ENCODE measurements around the gene SLF2. TPM values are rescaled to one million over a fixed set of nuclear protein-coding genes. Genes with fewer than 3 reads are reported as not detected.
A peak's percentile ranks its signal among the peaks of the same experiment; 100 is the strongest.

The SLF2 gene
- total RNA-seq, 4 donors from 2014 or later, result 34.1 to 47.9 (median 40.4) TPM

DNA sequence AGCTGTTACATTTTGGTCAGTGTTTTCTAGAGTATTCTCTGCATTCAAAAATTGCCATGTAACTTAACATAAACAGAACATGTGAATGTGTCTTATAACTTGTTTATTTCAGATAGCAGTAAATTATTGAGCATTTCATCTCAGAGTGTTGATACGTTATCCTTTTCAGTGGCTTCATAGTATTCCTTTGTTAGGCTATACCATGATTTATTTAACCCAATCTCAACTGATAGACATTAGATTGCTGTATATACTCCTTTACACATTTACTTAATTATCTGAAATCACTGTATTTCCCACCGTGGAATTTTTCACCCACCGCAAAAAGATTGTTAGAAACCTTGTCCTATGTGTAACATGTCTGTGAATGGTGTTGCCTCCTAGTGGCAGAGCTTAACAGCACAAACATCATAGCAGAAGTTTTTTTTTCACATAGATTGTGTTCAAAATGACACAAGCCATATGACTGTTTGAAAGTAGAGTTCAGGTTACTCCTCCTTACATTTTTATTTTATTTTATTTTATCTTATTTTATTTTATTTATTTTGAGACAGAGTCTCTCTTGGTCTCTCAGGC, 21.4 kb downstream of the SLF2 start:
- H3K36me3 ChIP-seq, result peaks cover 58% of the 10 kb centered on the region in 2 donors
- intact Hi-C loops (cut with DNase I), result no loop called here
- TF ChIP-seq, protein P1, sequence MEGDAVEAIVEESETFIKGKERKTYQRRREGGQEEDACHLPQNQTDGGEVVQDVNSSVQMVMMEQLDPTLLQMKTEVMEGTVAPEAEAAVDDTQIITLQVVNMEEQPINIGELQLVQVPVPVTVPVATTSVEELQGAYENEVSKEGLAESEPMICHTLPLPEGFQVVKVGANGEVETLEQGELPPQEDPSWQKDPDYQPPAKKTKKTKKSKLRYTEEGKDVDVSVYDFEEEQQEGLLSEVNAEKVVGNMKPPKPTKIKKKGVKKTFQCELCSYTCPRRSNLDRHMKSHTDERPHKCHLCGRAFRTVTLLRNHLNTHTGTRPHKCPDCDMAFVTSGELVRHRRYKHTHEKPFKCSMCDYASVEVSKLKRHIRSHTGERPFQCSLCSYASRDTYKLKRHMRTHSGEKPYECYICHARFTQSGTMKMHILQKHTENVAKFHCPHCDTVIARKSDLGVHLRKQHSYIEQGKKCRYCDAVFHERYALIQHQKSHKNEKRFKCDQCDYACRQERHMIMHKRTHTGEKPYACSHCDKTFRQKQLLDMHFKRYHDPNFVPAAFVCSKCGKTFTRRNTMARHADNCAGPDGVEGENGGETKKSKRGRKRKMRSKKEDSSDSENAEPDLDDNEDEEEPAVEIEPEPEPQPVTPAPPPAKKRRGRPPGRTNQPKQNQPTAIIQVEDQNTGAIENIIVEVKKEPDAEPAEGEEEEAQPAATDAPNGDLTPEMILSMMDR (IDR thresholded peaks at IDR 0.05), result peak in 2 of 6 experiments; percentile 14 to 35
- TF ChIP-seq POLR2A (IDR thresholded peaks at IDR 0.05), result no peak
- 95 to 96% methylated on average over 3 of the region's 3 CpGs for WGBS, 2 donors
- H3K27me3 ChIP-seq, result no peaks in the 10 kb centered on the region
- no peak overlapping the region for H3K27ac ChIP-seq
- H3K4me3 ChIP-seq (replicated peaks in 1 of 3), result no peak overlapping the region
- DNase-seq, result no peak
- H3K4me1 ChIP-seq, result no peaks in the 10 kb centered on the region
- H3K9me3 ChIP-seq, result no peaks in the 10 kb centered on the region

DNA sequence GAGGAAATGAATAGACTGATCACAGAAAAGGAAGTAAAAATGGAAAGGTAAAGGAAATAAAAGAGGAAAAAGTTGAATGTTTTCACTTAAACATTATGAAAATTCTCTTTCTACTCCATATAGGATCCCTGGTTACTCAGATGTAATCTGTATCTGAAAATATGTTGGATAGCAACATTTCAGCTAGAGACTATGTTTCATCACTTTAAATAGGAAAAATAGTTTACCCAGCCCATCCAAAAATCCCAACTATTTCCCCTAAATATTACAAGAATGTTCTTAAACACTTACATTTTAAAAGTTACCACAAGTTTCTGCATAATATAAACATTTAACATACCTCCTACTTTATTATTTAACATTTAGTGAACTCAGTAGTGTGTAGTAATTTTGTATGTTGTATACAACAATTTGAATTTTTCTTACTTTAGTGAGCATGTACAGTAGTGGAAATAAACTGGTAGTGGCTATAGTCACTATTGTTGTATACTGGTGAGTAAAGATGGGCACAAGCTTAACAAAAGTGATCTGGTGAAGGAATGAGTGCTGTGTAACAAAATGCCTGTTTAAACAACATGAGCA, 27.1 kb downstream of the SLF2 start:
- Histone ChIP-seq H3K27me3 (no peaks in the 10 kb centered on the region), H3K27ac (no peak overlapping the region), H3K4me3 (replicated peaks in 1 of 3) (no peak overlapping the region), H3K9me3 (no peaks in the 10 kb centered on the region), H3K36me3 (peaks cover 30 to 58% of the 10 kb centered on the region in 2 donors), H3K4me1 (no peaks in the 10 kb centered on the region)
- intact Hi-C loops (cut with DNase I), result no loop called here
- TF ChIP-seq, protein P1 (IDR thresholded peaks at IDR 0.05), result no peak
- TF ChIP-seq POLR2A (IDR thresholded peaks at IDR 0.05), result no peak
- no peak for DNase-seq

DNA sequence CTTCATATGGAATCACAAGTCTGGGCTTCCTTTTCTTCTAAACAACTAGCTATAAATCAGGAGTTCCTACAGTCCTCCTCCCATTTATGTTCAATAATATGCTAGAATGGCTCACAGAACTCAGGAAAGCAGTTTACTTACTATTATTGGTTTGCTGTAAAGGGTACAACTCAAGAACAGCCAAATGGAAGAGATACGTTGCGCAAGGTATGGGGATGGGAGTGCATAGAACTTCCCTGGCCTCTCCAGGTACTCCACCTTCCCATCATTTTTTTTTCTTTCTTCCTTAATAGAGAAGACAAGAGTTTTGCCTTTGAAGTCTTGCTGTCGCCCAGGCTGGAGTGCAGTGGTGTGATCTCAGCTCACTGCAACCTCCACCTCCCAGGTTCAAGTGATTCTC, 29.5 kb downstream of the SLF2 start:
- Histone ChIP-seq H3K4me3 (replicated peaks in 1 of 3) (no peak overlapping the region), H3K4me1 (no peaks in the 10 kb centered on the region), H3K9me3 (no peaks in the 10 kb centered on the region), H3K36me3 (peaks cover 45 to 68% of the 10 kb centered on the region in 2 donors), H3K27me3 (no peaks in the 10 kb centered on the region), H3K27ac (no peak overlapping the region)
- DNase-seq, result no peak
- WGBS, 2 donors, result 96 to 100% methylated on average over 3 of the region's 3 CpGs
- no peak for TF ChIP-seq POLR2A (IDR thresholded peaks at IDR 0.05)
- TF ChIP-seq, protein P1 (IDR thresholded peaks at IDR 0.05), result no peak
- intact Hi-C loops (cut with DNase I), result no loop called here

DNA sequence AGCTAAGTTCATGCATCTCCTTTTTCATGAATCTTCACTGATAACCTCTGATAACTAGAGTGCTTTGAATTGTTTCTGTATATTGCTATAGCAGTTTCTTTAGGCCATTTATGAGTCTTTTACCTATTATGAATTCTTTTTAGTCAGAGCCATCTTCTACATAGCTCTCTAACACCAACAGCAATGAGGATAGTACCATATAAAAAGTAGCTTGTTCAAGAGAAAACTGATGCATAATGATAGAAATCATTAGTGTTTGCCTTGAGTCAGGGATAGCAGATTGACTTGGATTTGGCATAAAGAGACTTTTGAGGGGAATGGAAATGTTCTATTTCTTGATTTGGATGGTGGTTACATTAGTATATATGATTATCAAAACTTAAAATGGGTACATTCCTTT, 30.7 kb downstream of the SLF2 start:
- H3K4me3 ChIP-seq (replicated peaks in 1 of 3), result no peak overlapping the region
- no peaks in the 10 kb centered on the region for H3K27me3 ChIP-seq
- TF ChIP-seq, protein P1 (IDR thresholded peaks at IDR 0.05), result no peak
- no peak for TF ChIP-seq POLR2A (IDR thresholded peaks at IDR 0.05)
- no peak overlapping the region for H3K27ac ChIP-seq
- no peaks in the 10 kb centered on the region for H3K4me1 ChIP-seq
- DNase-seq, result no peak
- intact Hi-C loops (cut with DNase I), result no loop called here
- H3K9me3 ChIP-seq, result no peaks in the 10 kb centered on the region
- H3K36me3 ChIP-seq, result peaks cover 40 to 67% of the 10 kb centered on the region in 2 donors

DNA sequence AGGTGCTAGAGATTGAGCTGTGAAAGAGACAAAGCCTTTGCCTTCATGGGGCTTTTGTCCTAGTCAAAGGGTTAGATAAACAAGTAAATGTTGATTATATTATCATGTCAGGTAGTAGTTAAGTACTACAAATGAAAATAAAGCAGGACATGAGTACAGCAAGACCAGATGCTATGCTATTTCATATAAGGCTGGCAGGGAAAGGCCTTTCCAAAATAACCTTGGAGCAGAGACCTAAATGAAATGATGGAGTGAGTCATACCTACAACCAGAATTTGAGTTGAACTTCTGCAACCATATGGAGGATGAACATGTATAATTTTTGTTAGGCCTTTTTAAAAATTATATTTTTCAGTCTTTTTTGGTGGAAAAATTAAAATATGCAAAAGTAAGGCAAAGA, 33.0 kb downstream of the SLF2 start:
- H3K9me3 ChIP-seq, result no peaks in the 10 kb centered on the region
- H3K36me3 ChIP-seq, result peaks cover 45 to 66% of the 10 kb centered on the region in 2 donors
- no peaks in the 10 kb centered on the region for H3K4me1 ChIP-seq
- H3K27ac ChIP-seq, result no peak overlapping the region
- intact Hi-C loops (cut with DNase I), result no loop called here
- no peak for TF ChIP-seq POLR2A (IDR thresholded peaks at IDR 0.05)
- TF ChIP-seq, protein P1 (IDR thresholded peaks at IDR 0.05), result no peak
- H3K4me3 ChIP-seq (replicated peaks in 1 of 3), result no peak overlapping the region
- no peaks in the 10 kb centered on the region for H3K27me3 ChIP-seq
- DNase-seq, result no peak
